HG03139 (cell line): ENCODE data around the gene PLXDC2.
"Not testable (repeated sequence)": the region's sequence is repeated elsewhere in the genome, so short reads cannot be mapped to it uniquely, and the experiment has no call there.

Experiments used
- ATAC-seq: cut with Tn5 transposase; IDR thresholded peaks from one replicate; pipeline ENCODE4 v1.9.1; 2021; ENCODE audit not compliant: unreplicated experiment

PLXDC2 gene

DNA sequence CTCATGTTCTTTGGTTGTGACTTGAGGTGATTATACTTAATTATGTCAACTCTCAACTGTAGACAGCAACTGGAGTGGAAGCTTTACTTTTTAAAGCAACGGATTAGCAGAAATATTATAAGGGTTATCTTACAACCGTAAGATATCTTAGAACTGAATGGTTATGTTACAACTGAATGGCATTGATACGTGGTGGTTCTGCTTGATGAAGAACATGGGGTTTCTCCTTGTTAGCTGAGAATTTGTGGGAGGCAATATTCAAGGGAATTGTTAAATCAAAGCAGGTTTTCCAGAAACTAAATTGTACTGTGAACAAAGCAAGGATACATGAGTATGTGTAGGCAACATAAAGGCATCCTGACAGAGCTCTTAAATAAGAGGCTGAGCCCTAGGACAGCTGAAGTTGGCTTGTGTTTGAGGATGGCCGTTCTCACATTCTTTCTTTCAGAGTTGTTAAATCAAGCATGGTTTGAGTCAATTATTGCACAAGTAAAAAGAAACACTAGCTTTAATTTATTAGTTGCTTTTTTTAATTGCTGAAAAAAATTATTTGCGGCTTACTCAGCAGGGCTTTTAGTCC is 350.0 kb downstream of the PLXDC2 start:
- ATAC-seq: no peak

- ATAC-seq: no peak
These were observed 354.4 kb downstream of the PLXDC2 start for GRCh38 chr10:20170661-20171060.

DNA sequence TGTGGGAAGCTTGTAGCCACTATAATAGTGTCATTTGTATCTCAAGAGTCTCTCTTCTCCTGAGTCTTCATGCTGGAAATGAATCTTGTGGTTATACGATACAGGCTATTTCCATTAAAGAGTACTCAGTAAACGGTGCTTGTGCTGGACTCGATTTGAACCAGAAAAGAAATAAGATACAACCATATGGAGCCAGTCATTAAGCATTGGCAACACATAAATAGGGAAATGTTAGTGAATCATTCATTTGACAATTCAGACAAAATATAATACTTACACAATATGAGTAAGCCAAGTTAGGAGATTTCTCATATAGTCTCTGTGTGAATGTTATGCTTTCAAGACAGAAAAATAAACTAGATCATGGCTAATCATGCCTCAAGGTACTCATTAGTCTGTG is 356.8 kb downstream of the PLXDC2 start:
- no peak for ATAC-seq

- ATAC-seq: no peak
These were observed 359.5 kb downstream of the PLXDC2 start for GRCh38 chr10:20175719-20176118.

DNA sequence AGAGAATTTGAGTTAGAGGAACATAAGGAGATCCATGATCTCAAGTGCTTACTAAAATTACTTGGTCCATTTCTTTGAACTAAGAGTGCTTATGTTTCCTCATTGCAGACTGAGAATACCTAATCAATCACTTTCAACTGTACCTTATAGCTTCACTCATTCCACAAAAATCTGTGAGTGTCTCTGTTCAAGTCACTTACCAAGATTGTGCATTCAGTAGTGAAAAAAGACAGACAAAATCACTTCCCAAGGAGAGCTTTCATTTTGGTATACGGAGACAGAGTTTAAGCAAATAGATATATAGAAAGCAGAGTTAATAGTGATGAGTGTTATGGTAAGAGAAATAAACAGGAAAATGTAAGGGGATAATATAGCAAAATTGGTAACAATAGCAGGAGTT is 364.5 kb downstream of the PLXDC2 start:
- ATAC-seq: no peak

DNA sequence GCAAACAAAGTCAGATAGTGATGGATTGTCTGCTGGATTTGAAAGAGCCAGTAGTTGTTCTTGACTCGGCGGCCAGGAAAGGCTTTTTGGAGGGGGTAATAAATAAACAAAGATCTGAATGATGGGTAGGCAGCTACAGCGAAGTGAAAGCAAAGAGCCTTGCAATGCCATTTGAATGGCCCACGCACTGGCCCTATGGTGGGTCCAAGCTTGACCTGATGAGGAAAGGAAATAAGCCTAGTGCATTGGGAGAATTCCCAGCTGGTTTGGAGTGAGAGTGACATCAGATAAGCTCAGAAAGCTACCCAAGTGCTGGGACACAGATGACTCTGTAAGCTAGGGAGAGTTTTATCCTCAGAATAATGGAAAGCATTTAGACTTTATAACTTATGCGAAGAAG is 365.2 kb downstream of the PLXDC2 start:
- ATAC-seq: no peak

GRCh38 chr10:20185116-20185515 is 368.9 kb downstream of the PLXDC2 start:
- no peak for ATAC-seq

DNA sequence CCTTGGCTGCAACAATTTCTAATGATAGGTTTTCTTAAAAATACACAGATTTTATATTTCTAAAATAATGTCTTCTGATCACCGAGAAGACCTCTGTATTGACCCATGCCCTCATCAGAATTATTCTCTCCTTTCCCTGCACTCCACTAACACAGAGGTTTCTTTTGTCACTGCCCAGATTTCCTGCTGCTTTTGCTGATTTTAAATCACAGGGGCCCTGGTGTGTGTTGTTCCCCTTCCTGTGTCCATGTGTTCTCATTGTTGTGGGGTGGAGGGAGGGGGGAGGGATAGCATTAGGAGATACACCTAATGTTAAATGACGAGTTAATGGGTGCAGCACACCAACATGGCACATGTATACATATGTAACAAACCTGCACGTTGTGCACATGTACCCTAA is 375.2 kb downstream of the PLXDC2 start:
- ATAC-seq: not testable (repeated sequence)

GRCh38 chr10:20195076-20195475 is 378.8 kb downstream of the PLXDC2 start:
- no peak for ATAC-seq

DNA sequence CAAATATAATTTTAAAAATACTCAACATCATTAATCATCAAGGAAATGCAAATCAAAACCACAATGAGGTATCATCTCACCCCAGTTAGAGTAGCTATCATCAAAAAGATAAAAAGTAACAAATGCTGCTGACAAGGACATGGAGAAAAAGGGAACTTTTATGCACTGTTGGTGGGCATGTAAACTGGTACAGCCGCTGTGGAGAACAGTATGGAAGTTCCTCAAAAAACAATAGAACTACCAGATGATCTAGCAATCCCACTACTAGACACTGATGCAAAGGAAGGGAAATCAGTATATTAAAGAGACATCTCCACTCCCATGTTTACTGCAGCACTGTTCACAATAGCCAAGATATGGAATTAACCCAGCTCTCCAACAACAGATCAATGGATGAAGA is 384.5 kb downstream of the PLXDC2 start:
- ATAC-seq: no peak

DNA sequence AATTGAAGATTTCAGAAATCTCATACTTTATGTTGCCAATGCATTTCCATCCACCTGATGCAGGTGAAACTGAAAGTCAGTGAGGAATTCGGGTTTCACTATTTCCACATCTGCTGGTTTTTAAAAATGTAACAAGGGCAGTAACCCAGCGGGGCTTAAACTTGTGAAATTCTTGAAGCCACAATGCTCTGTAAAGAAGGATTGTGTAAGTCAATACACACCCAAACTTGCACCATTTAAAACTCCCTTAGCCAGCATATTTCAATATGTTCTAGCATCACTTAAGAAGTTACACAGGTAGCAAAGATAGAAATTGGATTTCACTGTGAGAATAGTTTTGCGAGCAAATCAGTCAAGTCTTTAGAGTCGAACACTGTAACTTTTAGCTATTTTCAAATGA is 386.1 kb downstream of the PLXDC2 start:
- no peak for ATAC-seq

DNA sequence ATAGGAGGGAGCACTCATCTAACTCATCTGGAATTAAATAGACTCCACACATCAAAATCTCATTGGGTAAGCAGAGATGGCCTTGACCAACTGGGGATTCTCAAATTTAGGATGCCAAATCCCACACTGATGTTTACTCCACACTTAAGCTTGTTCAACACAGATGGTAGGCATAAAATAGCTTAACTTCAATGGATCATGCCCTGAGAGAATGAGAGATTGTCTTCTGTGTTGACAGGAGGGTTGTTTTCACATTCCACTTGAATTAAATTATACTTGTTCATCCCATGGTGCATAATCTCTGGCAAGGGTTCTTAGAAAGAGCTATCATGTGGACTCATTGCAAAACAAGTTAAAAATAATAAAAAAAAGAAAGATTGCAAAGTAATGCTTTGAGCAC is 391.4 kb downstream of the PLXDC2 start:
- no peak for ATAC-seq

DNA sequence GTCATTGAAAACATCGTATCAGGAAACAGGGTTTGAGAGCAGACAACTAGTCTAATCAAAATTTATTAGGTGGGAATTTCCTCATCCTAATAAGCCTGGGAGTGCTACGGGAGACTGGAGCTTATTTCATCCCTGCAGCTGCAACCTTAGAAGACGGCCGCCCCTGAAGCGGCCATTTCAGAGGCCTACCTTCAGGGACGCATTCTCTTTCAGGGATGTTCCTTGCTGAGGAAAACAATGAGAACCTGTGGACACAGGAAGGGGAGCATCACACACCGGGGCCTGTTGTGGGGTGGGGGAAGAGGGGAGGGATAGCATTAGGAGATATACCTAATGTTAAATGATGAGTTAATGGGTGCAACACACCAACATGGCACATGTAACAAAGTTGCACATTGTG is 392.9 kb downstream of the PLXDC2 start:
- not testable (repeated sequence) for ATAC-seq

- no peak for ATAC-seq
These were observed 399.4 kb downstream of the PLXDC2 start for GRCh38 chr10:20215547-20216152.

- no peak for ATAC-seq
These were observed 405.1 kb downstream of the PLXDC2 start for GRCh38 chr10:20221356-20221755.

GRCh38 chr10:20228729-20229128 is 412.5 kb downstream of the PLXDC2 start:
- ATAC-seq: no peak

GRCh38 chr10:20232079-20232705 is 416.0 kb downstream of the PLXDC2 start:
- no peak for ATAC-seq

DNA sequence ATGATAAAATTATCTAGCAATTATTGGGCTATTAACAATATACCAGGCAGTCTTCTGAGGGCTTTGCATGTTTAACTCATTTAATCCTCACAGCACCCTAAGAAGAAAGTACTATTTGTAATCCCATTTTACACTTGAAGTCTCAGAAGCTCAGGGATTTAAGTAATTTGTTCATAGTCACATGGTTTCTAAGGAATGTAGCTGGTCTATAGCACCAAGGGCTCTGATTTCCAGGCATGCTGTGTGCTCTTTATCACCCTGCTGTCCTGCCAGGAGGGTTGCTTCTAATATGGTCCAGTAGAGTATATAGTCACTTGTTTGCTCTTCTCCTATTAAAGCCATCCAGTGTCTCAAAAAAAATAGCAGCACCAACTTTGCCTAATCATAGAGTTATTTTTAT is 417.2 kb downstream of the PLXDC2 start:
- ATAC-seq: no peak

- no peak for ATAC-seq
These were observed 418.3 kb downstream of the PLXDC2 start for GRCh38 chr10:20234579-20234978.

GRCh38 chr10:20237091-20237570 is 420.9 kb downstream of the PLXDC2 start:
- ATAC-seq: no peak

- no peak for ATAC-seq
These were observed 421.4 kb downstream of the PLXDC2 start for GRCh38 chr10:20237586-20237985.

DNA sequence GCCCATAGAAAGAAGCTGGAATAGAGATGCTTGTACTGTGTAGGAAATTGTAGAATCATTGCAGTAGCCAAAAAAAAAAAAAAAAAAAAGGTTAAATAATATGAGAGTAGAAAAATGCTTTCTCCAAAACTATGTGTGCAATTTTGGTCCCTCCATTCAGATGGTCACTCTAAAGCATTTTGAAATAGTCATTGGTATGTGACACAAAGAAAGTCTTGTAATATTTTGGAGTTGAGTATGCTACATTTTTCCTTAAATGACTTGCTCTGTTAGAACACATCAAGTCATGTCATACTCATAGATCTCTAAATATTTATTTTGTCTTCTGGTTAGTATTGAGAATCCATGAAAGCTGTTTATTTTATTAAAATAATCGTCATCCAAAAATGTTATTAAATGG is 424.4 kb downstream of the PLXDC2 start:
- ATAC-seq: no peak

GRCh38 chr10:20247454-20247853 is 431.2 kb downstream of the PLXDC2 start:
- ATAC-seq: no peak
